GM21390 (cell line): Measurements from ENCODE around the gene SOX13.

Source experiments
- ATAC-seq: cut with Tn5 transposase; IDR thresholded peaks from one replicate; pipeline ENCODE4 v1.9.1; 2021; ENCODE audit not compliant: unreplicated experiment

Gene SOX13

DNA sequence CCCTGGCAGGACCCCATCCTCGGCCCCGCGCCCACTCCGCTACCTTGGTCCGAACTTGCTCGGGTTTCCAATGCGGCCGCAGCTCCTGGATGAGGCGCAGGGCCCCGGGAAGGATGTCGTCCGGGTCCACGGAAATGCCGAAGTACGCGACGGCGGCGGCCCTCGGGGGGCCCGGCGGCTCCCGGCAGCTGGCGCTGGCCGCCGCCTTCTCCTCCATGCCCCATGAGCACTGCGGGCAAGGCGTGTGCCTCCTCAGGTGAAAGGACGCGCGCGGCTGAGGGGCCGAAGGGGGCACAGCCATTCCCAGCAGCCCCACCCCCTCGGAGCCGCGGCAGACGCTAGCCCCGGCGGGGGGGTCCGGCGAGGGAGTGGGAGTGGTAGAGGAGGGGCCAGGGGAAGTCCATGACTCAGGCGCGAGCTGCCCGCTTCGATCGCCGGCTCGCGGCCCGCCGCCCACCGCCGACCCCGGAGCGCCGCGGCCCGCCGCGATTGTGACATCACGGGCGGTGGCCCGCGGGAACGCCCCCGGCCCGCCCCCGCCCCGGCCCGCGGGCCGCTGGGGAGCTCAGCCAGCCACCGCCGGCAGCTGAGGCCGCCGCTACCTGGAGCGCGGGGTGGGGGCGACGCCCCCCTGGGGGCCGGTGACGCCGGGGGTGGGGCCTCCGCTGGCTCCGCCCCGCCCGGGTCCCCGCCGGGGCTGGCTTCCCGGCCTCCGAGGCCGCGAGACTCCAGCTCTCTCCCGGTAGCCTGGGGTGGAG, 78.8 kb downstream of the SOX13 start, which contains the start of gene ETNK2:
ETNK2 (minus strand) TSS at position 493 of the 758 bp plus-strand sequence; CDS start at position 301, 192 bp downstream.
- ATAC-seq: no peak

DNA sequence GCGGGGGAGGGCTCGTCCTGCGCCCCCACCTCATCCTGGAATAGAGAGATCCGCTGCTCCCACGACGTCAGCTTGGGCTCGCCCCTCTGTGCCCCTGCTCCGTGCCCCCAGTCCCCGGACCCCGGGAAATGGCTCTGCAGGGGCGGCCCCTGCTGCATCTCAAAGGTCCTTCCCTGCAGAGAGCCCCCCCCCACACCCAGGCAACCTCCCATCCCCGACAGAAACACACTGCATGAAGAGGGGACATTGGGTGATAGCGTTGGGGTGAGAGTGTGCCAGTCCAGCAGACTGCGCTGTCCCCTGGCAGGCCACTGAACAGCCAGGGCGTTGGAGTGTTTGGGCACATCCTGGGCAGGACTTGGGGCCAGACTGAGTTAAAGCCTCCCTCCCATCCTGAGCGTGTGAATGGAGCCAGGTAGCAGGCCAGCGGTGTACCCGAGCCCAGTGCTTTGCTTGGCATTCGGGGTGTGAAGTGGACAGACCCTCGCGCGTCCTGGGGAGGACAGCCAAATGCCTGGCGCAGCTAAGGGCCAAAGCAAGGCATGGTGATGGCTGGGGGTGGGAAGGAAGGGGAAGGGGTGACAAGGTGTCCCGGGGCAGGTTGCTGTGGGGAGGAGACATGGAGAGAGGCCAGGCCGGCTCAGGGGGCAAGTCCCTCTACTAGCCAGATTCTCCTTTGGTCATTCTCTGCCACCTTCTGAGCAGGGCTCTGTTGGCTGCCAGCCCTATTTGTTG, 79.6 kb downstream of the SOX13 start:
- ATAC-seq: no peak

DNA sequence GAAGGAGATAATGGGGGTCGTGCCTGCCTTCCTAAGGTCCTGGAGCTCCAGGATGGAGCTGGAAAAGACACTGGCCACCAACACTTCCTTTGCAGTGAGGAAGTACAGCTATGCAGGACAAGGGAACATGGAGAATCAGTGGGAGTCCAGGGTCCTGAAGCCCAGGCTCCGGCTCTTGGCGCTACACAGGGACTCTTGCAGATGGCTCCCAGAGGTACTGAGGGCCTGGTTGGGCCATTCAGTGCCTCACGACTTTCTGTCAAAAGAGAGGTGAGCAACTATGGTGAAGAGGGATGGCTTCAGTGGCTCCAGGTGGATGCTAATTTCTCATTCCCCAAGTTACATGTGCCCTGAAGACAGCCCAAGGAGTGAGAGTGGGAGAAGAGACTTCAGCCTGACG, 80.8 kb downstream of the SOX13 start:
- no peak for ATAC-seq

DNA sequence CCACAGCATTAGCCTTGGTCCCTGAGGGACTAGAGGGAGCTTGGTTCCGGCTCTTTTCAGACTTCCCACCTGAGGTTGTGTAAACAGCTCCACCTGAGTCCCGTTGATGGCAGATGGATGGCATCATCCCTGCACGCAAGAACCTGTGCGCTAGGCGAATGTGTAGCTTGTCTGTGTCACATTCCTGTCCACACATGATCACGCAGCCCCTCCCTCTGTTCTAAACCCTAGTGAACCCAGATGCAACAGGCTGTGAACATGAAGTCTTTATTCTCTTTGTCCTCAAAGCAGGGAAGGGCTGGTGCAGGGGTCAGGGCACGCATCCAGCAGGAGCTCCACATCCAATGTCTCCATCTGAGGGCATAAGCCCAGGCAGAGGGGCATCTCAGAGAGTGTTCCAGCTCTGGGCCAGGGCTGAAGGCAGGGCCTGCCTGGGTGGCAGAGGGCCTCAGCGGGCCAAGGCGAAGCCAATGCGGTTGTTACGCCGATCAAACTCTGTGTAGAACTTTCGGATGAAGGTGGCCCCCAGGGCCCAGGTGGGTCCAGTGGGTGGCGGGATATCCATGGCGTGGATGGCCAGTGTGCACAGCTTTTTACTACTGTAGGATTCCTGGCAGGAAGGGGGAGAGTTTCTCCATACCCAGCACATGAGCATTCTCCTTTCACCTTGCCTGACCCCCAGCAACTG, 81.8 kb downstream of the SOX13 start:
- ATAC-seq: no peak

DNA sequence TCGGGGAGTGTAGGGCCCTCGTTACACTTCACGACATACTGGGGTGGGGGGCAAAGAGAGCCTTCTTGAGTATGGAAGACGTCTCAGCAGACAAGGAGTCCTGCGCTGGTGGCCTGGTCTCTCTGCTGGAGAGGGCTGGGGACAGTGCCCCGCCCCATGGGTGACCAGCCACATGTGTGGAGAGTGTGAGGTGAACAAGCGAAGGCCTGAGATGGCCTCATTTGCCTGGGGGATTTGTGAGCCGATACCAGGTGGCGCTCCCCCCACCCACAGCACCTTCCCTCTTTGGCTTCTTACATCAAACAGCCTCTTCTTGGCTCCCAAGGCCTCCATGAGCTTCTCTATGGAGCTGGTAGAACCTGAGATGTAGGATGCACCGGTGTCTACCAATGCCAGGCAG, 83.0 kb downstream of the SOX13 start:
- no peak for ATAC-seq

DNA sequence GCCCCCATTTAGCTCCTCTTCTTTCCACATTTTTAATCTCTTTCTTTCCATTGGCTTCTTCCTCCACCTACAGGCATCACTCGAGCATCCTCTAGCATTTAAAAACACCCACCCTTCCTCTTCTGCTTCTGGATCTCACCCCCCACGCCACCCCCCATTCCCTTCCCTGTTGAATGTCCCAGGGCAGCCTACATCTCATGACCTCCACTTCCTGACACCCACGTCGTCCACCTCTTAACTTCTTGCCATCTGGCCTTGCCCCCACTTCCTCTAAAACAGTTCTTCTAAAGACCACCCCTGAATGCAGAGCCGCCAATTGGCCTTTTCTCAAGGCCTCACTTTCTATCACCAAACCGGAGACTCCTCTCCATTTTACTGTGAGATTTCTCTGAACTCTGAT, 85.0 kb downstream of the SOX13 start:
- no peak for ATAC-seq

DNA sequence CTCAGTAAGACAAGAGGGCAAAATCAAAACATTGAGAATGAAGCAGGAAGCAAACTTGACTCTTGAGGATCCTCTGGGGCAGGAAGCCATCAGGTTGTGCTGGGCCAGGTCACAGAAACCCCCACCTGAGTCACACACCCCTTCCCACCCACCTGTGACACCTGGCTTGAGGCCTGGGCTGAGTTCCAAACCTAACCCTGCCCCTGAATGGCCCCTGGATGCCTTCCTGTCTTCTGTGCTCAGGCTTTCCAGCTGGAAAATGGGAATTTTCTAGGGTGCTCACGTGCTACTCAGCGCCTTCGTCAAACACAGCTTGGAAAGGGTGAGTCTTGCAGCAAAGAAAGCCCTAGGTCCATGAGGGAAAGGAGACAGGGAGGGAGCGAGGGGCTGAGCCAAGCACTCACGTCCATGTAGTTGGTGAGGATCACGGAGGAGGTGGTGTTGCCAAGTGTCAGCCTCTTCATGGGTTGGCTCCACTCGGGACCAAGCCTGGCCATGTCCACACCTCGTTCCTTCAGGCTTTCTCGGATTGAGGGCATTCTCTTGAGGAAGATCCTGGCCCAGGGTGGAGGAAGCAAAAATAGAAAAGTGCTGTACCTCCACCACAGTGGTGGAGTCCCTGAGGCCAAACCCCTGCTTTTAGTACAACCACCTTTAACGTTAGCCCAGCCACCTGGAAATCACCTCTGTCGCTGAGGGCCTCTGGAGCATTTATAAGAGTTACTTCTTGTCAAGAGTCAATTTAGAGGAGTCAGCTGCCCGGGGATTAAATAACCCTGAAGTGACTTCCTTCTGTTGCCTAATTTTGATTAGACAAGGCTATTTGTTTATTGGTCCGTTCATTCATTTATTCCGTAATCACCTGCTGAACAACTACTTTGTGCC, 88.9 kb downstream of the SOX13 start:
- ATAC-seq: no peak

DNA sequence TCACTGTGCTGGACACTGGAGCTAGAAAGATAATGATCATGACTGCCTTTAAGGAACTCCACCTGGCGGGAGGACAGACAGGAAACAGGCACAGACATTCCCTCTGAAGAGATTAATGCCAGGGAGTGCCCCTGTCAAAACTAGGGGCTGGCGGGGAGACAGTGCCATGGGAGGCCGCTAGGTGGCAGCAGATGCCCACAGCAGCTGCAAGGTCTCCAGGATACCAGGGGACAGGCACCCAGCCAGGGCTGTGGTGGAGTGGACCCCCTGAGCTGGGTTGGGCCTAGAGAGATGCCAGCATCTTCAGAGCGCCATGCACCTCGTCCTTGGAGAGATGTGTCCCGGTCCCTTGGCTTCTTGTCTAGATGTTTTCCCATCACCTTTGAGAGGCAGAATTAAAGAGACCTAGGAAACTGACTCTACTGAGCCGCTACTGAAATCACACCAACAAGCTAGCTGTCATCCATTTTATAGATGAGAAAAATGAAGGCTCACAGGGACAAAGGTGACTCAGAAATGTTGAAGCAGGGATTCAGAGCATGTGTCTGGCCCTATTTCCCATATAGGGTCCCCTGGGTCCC, 89.7 kb downstream of the SOX13 start:
- ATAC-seq: no peak

DNA sequence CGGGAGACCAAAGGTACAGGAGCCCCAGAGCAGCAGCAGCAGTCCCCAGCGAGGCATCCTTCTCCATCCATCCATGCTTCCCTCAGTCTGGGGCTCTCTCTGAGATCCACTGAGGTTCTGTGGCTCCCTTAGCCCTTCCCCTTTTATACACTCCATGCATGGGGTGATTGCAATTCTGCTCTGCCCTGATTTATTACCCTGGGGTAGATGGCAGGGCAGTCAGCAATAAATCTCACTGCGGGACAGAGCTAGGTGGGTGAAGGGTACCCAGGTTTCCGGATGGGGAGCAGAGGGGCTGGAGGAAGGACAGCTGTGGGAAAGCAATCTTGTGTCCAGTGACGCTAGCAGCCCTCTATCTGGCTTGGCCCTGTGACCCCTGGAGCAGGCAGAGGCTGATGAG, 93.3 kb downstream of the SOX13 start, which contains the start of gene REN:
REN (minus strand) TSS at position 119 of the 400 bp plus-strand sequence; CDS start at position 75, 44 bp downstream.
- no peak for ATAC-seq

DNA sequence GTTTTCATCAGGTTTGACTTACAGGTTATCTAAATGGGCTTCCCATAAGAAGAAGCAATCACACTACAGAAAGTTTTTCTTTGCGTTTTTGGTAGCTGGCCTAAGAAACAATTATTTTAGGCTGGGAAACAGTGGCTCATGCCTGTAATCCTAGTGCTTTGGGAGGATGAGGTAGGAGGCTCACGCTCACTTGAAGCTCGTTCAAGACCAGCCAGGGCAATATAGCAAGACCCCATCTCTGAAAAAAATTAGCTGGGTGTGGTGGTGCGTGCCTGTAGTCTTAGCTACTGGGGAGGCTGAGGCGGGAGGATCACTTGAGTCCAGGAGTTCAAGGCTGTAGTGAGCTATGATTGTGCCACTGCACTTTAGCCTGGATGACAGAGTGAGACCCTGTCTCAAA, 94.8 kb downstream of the SOX13 start:
- no peak for ATAC-seq

DNA sequence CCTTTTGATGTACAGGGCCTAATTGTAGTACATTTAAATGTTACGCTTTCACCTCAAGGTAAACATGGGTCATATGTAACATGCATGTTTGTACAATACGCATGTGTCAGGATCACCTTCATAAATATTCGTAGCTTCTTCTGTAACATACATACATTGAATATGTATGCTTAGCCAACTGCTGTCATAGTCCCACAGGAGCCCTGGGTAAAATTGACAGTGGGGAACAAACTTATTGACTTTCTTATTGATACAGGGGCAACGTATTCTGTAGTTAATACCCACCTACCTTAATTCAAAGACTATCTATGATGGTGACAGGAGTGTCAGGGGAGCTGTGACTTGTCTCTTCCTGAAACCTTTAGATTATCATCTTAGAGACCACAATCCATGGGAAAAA, 96.9 kb downstream of the SOX13 start:
- ATAC-seq: no peak

DNA sequence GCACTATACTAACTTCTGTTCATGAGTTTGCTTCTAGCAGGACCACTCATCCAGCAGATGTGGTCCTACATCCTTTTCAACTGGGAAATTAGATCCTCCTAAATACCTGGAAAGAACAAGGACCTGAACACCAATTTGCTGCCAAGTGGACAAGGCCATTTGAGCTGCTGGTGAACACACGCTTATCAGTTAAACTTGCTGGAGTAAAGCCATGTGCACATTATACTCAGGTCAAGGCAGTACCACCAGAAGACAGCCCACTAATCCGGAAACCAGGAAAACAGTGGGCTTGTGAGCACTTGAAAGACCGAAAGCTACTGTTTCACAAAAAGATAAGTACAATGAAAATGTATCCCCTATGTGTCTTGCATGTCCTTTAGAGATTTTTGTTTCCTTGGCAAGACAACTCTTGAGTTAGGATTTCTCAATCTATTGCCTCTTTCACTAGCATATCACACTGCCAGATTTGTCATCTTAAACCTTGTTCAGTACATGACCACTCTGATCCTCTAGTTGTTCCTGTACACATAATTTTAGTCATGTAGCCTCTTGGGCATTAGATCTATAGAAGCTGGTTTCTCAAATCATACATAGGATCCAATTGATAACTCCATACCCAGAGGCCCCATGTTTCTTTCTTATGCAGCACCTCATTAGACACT, 97.7 kb downstream of the SOX13 start:
- ATAC-seq: no peak

DNA sequence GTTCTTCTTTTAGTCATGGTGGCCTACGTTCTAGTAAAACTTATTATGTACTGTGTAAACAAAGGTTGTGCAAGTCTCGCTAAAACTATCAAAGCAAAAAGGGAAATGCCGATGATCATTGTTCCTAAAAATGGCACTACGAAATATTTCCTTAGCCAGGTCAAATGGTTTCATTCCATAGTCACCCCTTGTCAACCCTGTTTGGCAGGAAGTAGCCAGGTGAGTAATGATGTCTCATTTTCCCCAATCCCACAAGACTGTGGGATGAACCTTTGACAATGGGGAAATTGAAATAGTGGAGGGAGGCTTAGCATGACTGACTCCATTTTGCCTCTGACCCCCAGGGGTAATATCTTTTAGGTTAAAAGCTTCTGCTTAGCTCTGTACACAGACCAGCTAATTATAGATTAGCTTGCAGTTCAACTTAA, 98.8 kb downstream of the SOX13 start:
- no peak for ATAC-seq

DNA sequence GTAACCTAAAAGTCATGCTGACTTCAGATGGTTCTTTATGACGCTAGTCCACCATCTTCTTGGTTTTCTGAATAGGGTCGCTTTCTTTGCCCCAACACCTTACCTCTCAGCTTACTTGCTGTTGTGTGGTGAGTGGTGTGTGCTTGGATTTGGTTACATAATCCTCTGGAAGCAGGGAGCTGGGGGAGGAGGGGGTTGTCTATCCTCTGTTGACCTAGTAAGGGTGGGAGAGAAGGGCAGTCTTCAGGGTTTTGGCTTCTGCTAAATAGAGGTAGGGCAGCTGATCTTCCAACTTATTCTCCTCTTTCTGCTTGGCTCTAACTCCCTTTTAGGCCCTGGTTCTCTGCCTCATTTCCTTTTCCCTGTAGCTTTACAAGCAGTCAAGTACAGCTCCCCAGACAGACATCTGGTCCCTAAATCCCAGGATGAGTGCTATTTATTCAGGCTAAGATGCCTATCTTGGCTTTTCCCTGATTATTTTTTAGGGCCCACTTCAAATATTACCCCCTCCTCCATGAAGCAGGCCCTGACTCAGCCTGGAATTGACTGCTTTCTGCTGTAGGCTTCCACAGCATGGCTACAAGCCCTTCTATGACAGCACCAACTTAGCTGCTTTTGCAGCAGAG, 99.6 kb downstream of the SOX13 start:
- no peak for ATAC-seq

DNA sequence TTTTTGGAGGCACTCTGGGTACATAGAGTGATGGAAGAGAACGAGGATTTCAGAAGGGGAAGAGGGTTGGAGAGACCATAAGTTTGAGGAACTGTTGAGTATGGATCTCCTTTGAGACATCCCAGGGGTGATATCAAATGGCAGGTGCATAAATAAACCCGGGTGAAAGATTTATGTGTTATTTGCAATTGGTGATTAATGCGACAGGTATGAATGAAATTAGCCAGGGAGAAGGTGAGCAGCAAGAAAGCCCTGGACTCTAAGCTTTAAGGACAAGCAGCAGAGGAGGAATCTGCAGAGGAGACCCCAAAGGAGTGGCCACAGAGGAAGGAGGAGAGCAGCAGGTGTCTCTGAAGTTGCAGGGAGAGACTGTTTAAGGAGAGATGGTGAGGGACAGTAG, 102.0 kb downstream of the SOX13 start:
- no peak for ATAC-seq

DNA sequence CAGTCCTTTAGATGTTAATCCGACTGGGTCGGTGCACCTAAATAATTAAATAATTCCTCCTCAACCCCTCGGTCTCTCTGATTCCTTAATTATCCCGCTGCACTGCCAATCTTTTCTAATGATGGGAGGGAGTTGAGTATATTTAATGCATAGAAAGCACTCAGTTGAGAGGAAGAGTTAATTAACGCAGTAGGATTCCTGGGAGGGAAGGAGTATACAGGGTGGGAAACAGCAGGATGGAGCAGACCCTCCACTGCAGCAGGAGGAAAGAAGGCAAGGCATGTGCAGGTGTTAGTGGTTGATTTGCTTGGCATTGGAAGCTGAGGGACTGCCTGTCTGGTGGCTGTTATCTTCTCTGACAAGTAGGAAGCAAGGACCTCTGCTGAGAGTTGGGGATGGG, 103.1 kb downstream of the SOX13 start:
- no peak for ATAC-seq

DNA sequence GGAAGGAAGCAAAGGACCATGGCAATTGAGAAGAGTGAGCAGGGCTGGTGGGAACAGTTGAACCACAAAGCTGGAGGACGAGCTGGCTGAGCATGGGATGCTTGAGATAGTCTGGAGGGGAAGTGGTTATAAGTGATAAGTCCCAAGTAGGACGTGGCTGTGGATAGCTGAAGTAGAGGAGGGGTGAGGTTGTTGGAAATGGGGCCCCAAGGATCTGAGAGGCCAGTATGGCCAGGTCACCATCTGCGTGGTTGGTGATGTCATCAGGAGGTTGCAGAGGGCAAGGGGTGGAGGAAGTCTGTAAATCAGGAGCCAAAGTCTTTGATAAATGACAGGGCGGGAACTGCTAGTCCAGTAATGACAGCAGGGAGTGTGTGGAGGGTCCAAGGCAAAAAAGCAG, 104.2 kb downstream of the SOX13 start:
- ATAC-seq: no peak
